Chondrocyte (in vitro differentiated cells): ENCODE measurements around the gene ALG2. TPM values are rescaled to one million over a fixed set of nuclear protein-coding genes. Genes with fewer than 3 reads are reported as not detected.
"Not testable (repeated sequence)": the region's sequence is repeated elsewhere in the genome, so short reads cannot be mapped to it uniquely, and the experiment has no call there.

Experiments
- DNase-seq: peaks from one replicate; pipeline ENCODE4 v3.0.0; 2021; ENCODE audit warnings: mixed read lengths, low spot score
- H3K27ac Mint-ChIP-seq: one replicate; pipeline ENCODE4 v1.8.0; 2021; ENCODE audit warnings: mild to moderate bottlenecking, moderate library complexity, mixed read lengths; ENCODE audit not compliant: unreplicated experiment
- H3K27me3 Mint-ChIP-seq: 2 replicates; pipeline ENCODE4 v1.8.0; 2021; ENCODE audit warnings: low read depth, mixed read lengths
- H3K36me3 Mint-ChIP-seq: 2 replicates; pipeline ENCODE4 v1.8.0; 2021; ENCODE audit warnings: low read depth, mixed read lengths
- H3K4me1 Mint-ChIP-seq: 2 replicates; pipeline ENCODE4 v1.8.0; 2021; ENCODE audit warnings: low read depth, mild to moderate bottlenecking, mixed read lengths
- H3K4me3 Mint-ChIP-seq: one replicate; pipeline ENCODE4 v1.8.0; 2021; ENCODE audit warnings: mild to moderate bottlenecking, moderate library complexity, mixed read lengths; ENCODE audit not compliant: unreplicated experiment
- H3K9me3 Mint-ChIP-seq: 2 replicates; pipeline ENCODE4 v1.8.0; 2021; ENCODE audit warnings: low read depth, mixed read lengths
- total RNA-seq: library from RNA; stranded (reverse); gene quantifications from 3 replicates; pipeline ENCODE4 v1.2.1, GENCODE V29; 2021
- TF ChIP-seq, protein P1 (sequence below): fragments of 200-600 bp; sonication (generic); IDR thresholded peaks from 2 replicates; pipeline ENCODE4 v1.5.0; 2021; ENCODE audit warnings: antibody characterized with exemption, mild to moderate bottlenecking, moderate library complexity

Gene ALG2
- total RNA-seq, 1 donor from 2014 or later: 33.9 TPM

DNA sequence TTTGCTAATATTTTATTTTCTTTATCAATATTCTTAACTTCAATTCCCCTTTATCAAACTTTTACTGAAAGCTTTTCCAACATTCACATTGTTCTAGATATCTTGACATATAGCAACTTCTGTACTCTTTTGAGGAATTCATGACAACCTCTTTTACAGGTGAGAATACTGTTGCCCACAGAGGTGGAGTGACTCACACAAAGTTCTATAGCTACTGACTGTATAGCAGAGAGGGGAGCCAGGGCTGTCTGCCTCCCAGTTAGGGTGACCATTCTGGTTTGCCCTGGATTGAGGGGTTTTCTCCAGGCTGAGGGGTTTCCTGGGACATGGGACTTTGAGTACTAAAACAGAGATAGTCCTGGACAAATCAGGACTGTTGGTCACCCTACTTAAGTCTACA lies 16.6 kb upstream of the ALG2 start:
- peaks cover 13% of the 10 kb centered on the region for H3K36me3 Mint-ChIP-seq
- TF ChIP-seq, protein P1, sequence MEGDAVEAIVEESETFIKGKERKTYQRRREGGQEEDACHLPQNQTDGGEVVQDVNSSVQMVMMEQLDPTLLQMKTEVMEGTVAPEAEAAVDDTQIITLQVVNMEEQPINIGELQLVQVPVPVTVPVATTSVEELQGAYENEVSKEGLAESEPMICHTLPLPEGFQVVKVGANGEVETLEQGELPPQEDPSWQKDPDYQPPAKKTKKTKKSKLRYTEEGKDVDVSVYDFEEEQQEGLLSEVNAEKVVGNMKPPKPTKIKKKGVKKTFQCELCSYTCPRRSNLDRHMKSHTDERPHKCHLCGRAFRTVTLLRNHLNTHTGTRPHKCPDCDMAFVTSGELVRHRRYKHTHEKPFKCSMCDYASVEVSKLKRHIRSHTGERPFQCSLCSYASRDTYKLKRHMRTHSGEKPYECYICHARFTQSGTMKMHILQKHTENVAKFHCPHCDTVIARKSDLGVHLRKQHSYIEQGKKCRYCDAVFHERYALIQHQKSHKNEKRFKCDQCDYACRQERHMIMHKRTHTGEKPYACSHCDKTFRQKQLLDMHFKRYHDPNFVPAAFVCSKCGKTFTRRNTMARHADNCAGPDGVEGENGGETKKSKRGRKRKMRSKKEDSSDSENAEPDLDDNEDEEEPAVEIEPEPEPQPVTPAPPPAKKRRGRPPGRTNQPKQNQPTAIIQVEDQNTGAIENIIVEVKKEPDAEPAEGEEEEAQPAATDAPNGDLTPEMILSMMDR: no peak
- no peak for DNase-seq
- H3K9me3 Mint-ChIP-seq: no peaks in the 10 kb centered on the region
- H3K4me1 Mint-ChIP-seq: peaks cover 7% of the 10 kb centered on the region
- no peaks in the 10 kb centered on the region for H3K27me3 Mint-ChIP-seq
- H3K27ac Mint-ChIP-seq: no peak overlapping the region
- no peak overlapping the region for H3K4me3 Mint-ChIP-seq

DNA sequence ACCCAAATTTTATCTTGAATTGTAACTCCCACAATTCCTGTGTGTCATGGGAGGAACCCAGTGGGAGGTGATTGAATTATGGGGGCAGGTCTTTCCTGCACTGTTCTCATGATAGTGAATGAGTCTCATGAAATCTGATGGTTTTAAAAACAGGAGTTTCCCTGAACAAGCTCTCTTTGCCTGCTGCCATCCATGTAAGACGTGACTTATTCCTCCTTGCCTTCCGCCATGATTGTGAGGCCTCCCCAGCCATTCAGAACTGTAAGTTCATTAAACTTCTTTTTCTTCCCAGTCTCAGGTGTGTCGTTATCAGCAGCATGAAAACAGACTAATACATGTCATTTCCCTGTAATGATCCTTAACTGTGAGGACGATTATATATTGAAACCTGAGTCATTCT lies 16.1 kb upstream of the ALG2 start:
- H3K27ac Mint-ChIP-seq, H3K4me3 Mint-ChIP-seq: not testable (repeated sequence)
- peaks cover 14% of the 10 kb centered on the region for H3K36me3 Mint-ChIP-seq

DNA sequence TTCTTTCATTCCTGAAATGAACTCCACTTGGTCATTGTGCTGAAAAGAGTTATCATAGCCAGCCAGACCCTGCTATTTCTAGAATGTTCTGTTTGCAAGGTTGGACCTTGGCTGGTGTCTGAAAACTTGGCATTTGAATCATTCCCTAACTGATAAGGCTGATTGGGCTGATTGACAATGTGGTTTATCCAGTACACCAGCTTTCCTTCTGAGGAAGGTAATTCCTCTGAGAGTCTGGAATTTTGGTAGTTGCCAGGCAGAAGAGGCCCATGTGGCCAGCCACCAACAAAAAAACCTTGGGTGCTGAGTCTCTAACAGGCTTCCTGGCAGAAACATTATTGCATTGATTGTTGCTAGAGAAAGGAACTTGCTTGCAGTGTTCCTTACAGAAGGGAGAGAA lies 15.6 kb upstream of the ALG2 start:
- DNase-seq: no peak
- no peak overlapping the region for H3K27ac Mint-ChIP-seq
- no peaks in the 10 kb centered on the region for H3K9me3 Mint-ChIP-seq

More for the DNA sequence above, 16.1 kb upstream of the ALG2 start:
- not testable (repeated sequence) for H3K9me3 Mint-ChIP-seq, DNase-seq, H3K4me1 Mint-ChIP-seq, H3K27me3 Mint-ChIP-seq

DNA sequence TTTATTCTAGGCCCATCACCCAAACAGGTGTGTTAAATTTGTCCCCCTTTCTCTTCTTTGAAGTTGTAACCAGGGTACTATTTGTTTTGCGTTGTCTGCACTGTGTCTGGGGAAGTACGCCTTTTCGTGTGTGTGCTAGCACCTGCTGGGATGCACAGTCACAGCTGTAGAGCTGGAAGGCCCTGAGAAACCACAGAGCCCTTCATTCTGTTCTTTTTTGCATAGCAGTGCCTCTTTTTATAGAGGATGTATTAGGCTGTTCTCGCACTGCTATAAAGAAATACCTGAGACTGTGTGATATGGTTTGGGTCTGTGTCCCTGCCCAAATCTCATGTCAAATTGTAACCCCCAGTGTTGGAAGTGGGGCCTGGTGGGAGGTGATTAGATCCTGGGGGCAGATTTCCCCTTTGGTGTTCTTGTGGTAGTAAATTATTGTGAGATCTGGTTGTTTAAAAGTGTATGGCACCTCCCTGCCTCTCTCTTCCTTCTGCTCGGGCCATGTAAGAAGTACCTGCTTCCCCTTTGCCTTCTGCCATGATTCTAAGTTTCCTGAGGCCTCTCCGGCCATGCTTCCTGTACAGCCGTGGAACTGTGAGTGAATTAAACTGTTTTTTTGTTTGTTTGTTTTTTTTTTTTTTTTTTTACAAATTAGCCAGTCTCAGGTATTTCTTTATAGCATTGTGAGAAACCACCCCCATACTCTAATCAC lies 14.3 kb upstream of the ALG2 start:
- Mint-ChIP-seq H3K36me3 (peaks cover 13% of the 10 kb centered on the region), H3K27me3 (no peaks in the 10 kb centered on the region), H3K27ac (no peak overlapping the region), H3K4me1 (peaks cover 7% of the 10 kb centered on the region), H3K9me3 (no peaks in the 10 kb centered on the region), H3K4me3 (no peak overlapping the region)
- TF ChIP-seq, protein P1: no peak
- no peak for DNase-seq

More for the DNA sequence above, 15.6 kb upstream of the ALG2 start:
- peaks cover 7% of the 10 kb centered on the region for H3K4me1 Mint-ChIP-seq
- no peak overlapping the region for H3K4me3 Mint-ChIP-seq
- peaks cover 11% of the 10 kb centered on the region for H3K36me3 Mint-ChIP-seq
- H3K27me3 Mint-ChIP-seq: no peaks in the 10 kb centered on the region
- TF ChIP-seq, protein P1: no peak

DNA sequence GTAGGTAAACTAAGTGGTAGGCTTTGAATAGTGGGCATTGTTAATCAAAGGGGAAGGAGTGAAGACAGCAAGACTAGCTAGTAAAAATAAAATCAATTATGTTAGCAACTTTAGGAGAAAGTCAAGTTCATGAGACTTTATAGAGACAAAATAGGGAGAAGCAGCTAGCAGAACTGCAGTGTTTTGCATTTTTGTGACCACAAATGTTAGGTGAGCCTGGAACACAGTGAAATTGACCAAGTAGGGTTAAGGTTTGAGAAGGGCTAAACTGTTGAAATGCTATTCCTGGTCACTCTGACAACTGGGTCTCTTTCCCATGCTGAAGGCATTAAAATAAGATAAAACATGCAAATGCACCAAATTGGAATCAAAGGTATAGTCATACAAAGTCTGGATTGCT lies 13.3 kb upstream of the ALG2 start:
- DNase-seq: no peak
- TF ChIP-seq, protein P1: no peak
- Mint-ChIP-seq H3K9me3 (no peaks in the 10 kb centered on the region), H3K27me3 (no peaks in the 10 kb centered on the region), H3K4me3 (no peak overlapping the region), H3K4me1 (peaks cover 7% of the 10 kb centered on the region), H3K36me3 (peaks cover 19% of the 10 kb centered on the region), H3K27ac (no peak overlapping the region)

DNA sequence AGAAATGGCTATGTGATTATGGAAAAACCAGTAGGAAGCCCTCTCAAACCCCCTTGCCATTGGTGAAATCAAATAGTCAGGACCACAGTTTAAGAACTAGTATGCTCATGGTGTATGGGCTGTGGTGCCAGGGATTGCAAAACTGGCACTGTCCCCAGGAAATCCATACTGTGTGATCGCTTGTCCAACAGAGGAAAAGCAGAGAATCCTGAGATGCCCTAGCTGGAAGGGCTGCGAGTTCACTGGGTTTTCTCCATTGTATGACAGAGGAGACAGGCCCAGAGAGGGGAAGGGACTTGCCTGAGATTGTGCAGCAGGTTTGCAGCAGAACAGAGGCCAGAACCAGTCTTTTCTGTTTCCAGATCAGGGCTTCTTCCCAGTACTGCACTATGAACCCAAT lies 12.9 kb upstream of the ALG2 start:
- TF ChIP-seq, protein P1: no peak
- Mint-ChIP-seq H3K4me1 (peaks cover 7% of the 10 kb centered on the region), H3K27me3 (no peaks in the 10 kb centered on the region), H3K36me3 (peaks cover 19% of the 10 kb centered on the region), H3K9me3 (no peaks in the 10 kb centered on the region), H3K4me3 (no peak overlapping the region), H3K27ac (no peak overlapping the region)
- DNase-seq: no peak
